Activated naive CD8-positive, alpha-beta T cell treated with anti-CD3 and anti-CD28 coated beads, Interleukin-2, amount 10 ng/mL, durations not matched to agents 7 days and 5 days (primary cell): ENCODE results near the gene NFKBIE. TPM values are rescaled to one million over a fixed set of nuclear protein-coding genes. Genes with fewer than 3 reads are reported as not detected.

Source experiments
- ATAC-seq: fragments of 150-1000 bp; cut with Tn5 transposase; one replicate; pipeline ENCODE4 v1.10.0; 2021; ENCODE audit warnings: low read depth, moderate library complexity
- POLR2A ChIA-PET: fragments of 350-600 bp; sonication (Branson Sonifier 250); formaldehyde crosslinking; loops from one replicate; lab custom pipeline; 2021; ENCODE audit warnings: antibody characterized with exemption; lab: Charles Lee
- DNase-seq: peaks from one replicate; pipeline ENCODE4 v3.0.0; 2021
- H3K27ac Mint-ChIP-seq: one replicate; pipeline ENCODE4 v1.8.0; 2022; ENCODE audit warnings: mild to moderate bottlenecking, mixed read lengths
- H3K27me3 Mint-ChIP-seq: one replicate; pipeline ENCODE4 v1.8.0; 2022; ENCODE audit warnings: mild to moderate bottlenecking, moderate library complexity, mixed read lengths
- H3K36me3 Mint-ChIP-seq: one replicate; pipeline ENCODE4 v1.8.0; 2021; ENCODE audit warnings: mild to moderate bottlenecking, mixed read lengths
- H3K4me1 Mint-ChIP-seq: one replicate; pipeline ENCODE4 v1.8.0; 2021; ENCODE audit warnings: mixed read lengths
- H3K4me3 Mint-ChIP-seq: one replicate; pipeline ENCODE4 v1.8.0; 2022; ENCODE audit warnings: mild to moderate bottlenecking, moderate library complexity, mixed read lengths
- H3K9me3 Mint-ChIP-seq: one replicate; pipeline ENCODE4 v1.8.0; 2021; ENCODE audit warnings: mixed read lengths
- total RNA-seq, 2 experiments: library from RNA; stranded (reverse); gene quantifications; one replicate each; pipeline ENCODE4 v1.2.3, GENCODE V29; 2021

Gene NFKBIE
- total RNA-seq, 2 experiments from 2014 or later, result 14.0 to 14.3 TPM

GRCh38 chr6:44225579-44226325 lies 39.6 kb downstream of the NFKBIE start:
- Mint-ChIP-seq H3K27ac (no peak overlapping the region), H3K36me3 (peaks cover under 1% of the 10 kb centered on the region), H3K27me3 (no peaks in the 10 kb centered on the region), H3K9me3 (no peaks in the 10 kb centered on the region), H3K4me3 (peak overlapping the region; percentile 19), H3K4me1 (peaks cover 38% of the 10 kb centered on the region)
- ATAC-seq (no peak), DNase-seq (no peak)
- POLR2A ChIA-PET, result interaction anchor here (0.7 to 5.6 kb wide), 3 partner anchors 12 to 995 kb away, joined by 3 to 44 read pairs (median 8); partner anchors contain the start of gene HSP90AB1

GRCh38 chr6:44224965-44225305 lies 40.4 kb downstream of the NFKBIE start:
- Mint-ChIP-seq H3K9me3 (no peaks in the 10 kb centered on the region), H3K4me1 (peaks cover 38% of the 10 kb centered on the region), H3K27me3 (no peaks in the 10 kb centered on the region), H3K4me3 (peak overlapping the region; percentile 83), H3K27ac (no peak overlapping the region), H3K36me3 (no peaks in the 10 kb centered on the region)
- DNase-seq (no peak), ATAC-seq (no peak)
- POLR2A ChIA-PET, result interaction anchor here (0.7 to 5.6 kb wide), 6 partner anchors 9 to 995 kb away, joined by 3 to 44 read pairs (median 6); partner anchors contain the start of gene HSP90AB1

- peak overlapping the region; percentile 83 for H3K4me3 Mint-ChIP-seq
- no peaks in the 10 kb centered on the region for H3K27me3 Mint-ChIP-seq
- H3K36me3 Mint-ChIP-seq, result no peaks in the 10 kb centered on the region
- H3K9me3 Mint-ChIP-seq, result no peaks in the 10 kb centered on the region
- DNase-seq, result peak; percentile 44
- POLR2A ChIA-PET, result interaction anchor here (0.7 to 5.6 kb wide), 7 partner anchors 10 to 994 kb away, joined by 3 to 44 read pairs (median 4); partner anchors contain the start of gene HSP90AB1
- peak overlapping the region; percentile 70 for H3K27ac Mint-ChIP-seq
- no peak for ATAC-seq
- peaks cover 38% of the 10 kb centered on the region for H3K4me1 Mint-ChIP-seq
Observed at GRCh38 chr6:44224029-44224964, 41.1 kb downstream of the NFKBIE start.

- Mint-ChIP-seq H3K27me3 (peaks cover 6% of the 10 kb centered on the region), H3K4me3 (peak within 1 kb of the TSS; percentile 83), H3K36me3 (no peaks in the 10 kb centered on the region), H3K9me3 (no peaks in the 10 kb centered on the region), H3K4me1 (peaks cover 40% of the 10 kb centered on the region), H3K27ac (peak within 1 kb of the TSS; percentile 85)
- ATAC-seq (peak; percentile 79), DNase-seq (peak; percentile 86)
- POLR2A ChIA-PET, result interaction anchor here (0.6 to 5.6 kb wide), 6 partner anchors 11 to 30 kb away, joined by 4 to 44 read pairs (median 6); partner anchors contain the start of gene HSP90AB1
Observed at GRCh38 chr6:44223319-44224028, 41.9 kb downstream of the NFKBIE start, which contains the start of gene SLC29A1. SLC29A1 (plus strand) TSS chr6:44223595; CDS start chr6:44227314, 3,719 bp downstream.

GRCh38 chr6:44222486-44223318 lies 42.6 kb downstream of the NFKBIE start:
- Mint-ChIP-seq H3K4me1 (peaks cover 40% of the 10 kb centered on the region), H3K9me3 (no peaks in the 10 kb centered on the region), H3K36me3 (no peaks in the 10 kb centered on the region), H3K4me3 (peak overlapping the region; percentile 83), H3K27ac (peak overlapping the region; percentile 85), H3K27me3 (peaks cover 11% of the 10 kb centered on the region)
- DNase-seq (no peak), ATAC-seq (no peak)
- POLR2A ChIA-PET, result interaction anchor here (0.6 to 5.6 kb wide), 4 partner anchors 11 to 24 kb away, joined by 4 to 44 read pairs (median 8); partner anchors contain the start of gene HSP90AB1

- Mint-ChIP-seq H3K9me3 (no peaks in the 10 kb centered on the region), H3K4me3 (no peak overlapping the region), H3K36me3 (no peaks in the 10 kb centered on the region), H3K27ac (no peak overlapping the region), H3K4me1 (peaks cover 40% of the 10 kb centered on the region), H3K27me3 (peaks cover 11% of the 10 kb centered on the region)
- DNase-seq (no peak), ATAC-seq (no peak)
- POLR2A ChIA-PET, result interaction anchor here (5.6 kb wide), 1 partner anchor 25 kb away, joined by 44 read pairs; the partner anchor contains the start of gene HSP90AB1
Observed at GRCh38 chr6:44221961-44222335, 43.4 kb downstream of the NFKBIE start.

GRCh38 chr6:44221291-44221960 lies 43.9 kb downstream of the NFKBIE start:
- POLR2A ChIA-PET, result interaction anchor here (5.6 kb wide), 1 partner anchor 26 kb away, joined by 44 read pairs; the partner anchor contains the start of gene HSP90AB1
- Mint-ChIP-seq H3K27ac (peak overlapping the region; percentile 12), H3K36me3 (no peaks in the 10 kb centered on the region), H3K27me3 (peaks cover 11% of the 10 kb centered on the region), H3K4me1 (peaks cover 37% of the 10 kb centered on the region), H3K4me3 (no peak overlapping the region), H3K9me3 (no peaks in the 10 kb centered on the region)
- ATAC-seq (peak; percentile 65), DNase-seq (peak; percentile 80)

GRCh38 chr6:44220913-44221290 lies 44.4 kb downstream of the NFKBIE start:
- Mint-ChIP-seq H3K36me3 (no peaks in the 10 kb centered on the region), H3K9me3 (no peaks in the 10 kb centered on the region), H3K27ac (peak overlapping the region; percentile 12), H3K4me3 (no peak overlapping the region), H3K4me1 (peaks cover 35% of the 10 kb centered on the region), H3K27me3 (peaks cover 11% of the 10 kb centered on the region)
- no peak for ATAC-seq
- no peak for DNase-seq
- POLR2A ChIA-PET, result interaction anchor here (0.6 to 5.6 kb wide), 2 partner anchors 26 to 43 kb away, joined by 4 to 44 read pairs; partner anchors contain the start of gene HSP90AB1

GRCh38 chr6:44219815-44220784 lies 45.3 kb downstream of the NFKBIE start:
- Mint-ChIP-seq H3K4me3 (no peak overlapping the region), H3K9me3 (no peaks in the 10 kb centered on the region), H3K27me3 (peaks cover 11% of the 10 kb centered on the region), H3K36me3 (no peaks in the 10 kb centered on the region), H3K27ac (no peak overlapping the region), H3K4me1 (peaks cover 31% of the 10 kb centered on the region)
- no peak for ATAC-seq
- DNase-seq, result no peak
- POLR2A ChIA-PET, result interaction anchor here (0.6 to 1.3 kb wide), 2 partner anchors 27 to 42 kb away, joined by 4 read pairs; partner anchors contain the start of gene HSP90AB1

GRCh38 chr6:44219053-44219814 lies 46.1 kb downstream of the NFKBIE start:
- H3K27ac Mint-ChIP-seq, result no peak overlapping the region
- peaks cover 11% of the 10 kb centered on the region for H3K27me3 Mint-ChIP-seq
- POLR2A ChIA-PET, result interaction anchor here (1.3 kb wide), 1 partner anchor 27 kb away, joined by 4 read pairs; the partner anchor contains the start of gene HSP90AB1
- H3K4me1 Mint-ChIP-seq, result peaks cover 23% of the 10 kb centered on the region
- H3K36me3 Mint-ChIP-seq, result no peaks in the 10 kb centered on the region
- H3K9me3 Mint-ChIP-seq, result no peaks in the 10 kb centered on the region
- DNase-seq (peak; percentile 56), ATAC-seq (no peak)
- peak overlapping the region; percentile 60 for H3K4me3 Mint-ChIP-seq
